Natural killer cell (primary cell): Measurements from ENCODE around the gene SLBP. TPM values are rescaled to one million over a fixed set of nuclear protein-coding genes. Genes with fewer than 3 reads are reported as not detected.

ENCODE experiments used
- ATAC-seq, 3 donors: fragments of 150-1000 bp in 2 of 3; fragments of 200-7000 bp in 1 of 3; cut with Tn5 transposase; 1 replicate in 1 of 3; 2 replicates in 2 of 3; pipeline ENCODE4 v1.10.0; 2021; ENCODE audit warnings: mild to moderate bottlenecking in 2 of 3, moderate library complexity in 2 of 3
- DNase-seq, 2 donors: peaks; one replicate each; pipeline versions ENCODE4 v3.0.0 to v3.0.0-alpha.2; 2013 to 2021; ENCODE audit warnings: mixed read lengths in 1 of 2
- H3K27ac ChIP-seq: one replicate; pipeline ENCODE4 v1.5.1; 2013; ENCODE audit warnings: mild to moderate bottlenecking, low read length
- H3K27me3 ChIP-seq: one replicate; pipeline ENCODE4 v1.6.1; 2013; ENCODE audit warnings: low read length; ENCODE audit not compliant: control insufficient read depth, insufficient read depth
- H3K36me3 ChIP-seq: one replicate; pipeline ENCODE4 v1.6.1; 2013; ENCODE audit warnings: low read length; ENCODE audit not compliant: control insufficient read depth, insufficient read depth
- H3K4me1 ChIP-seq: one replicate; pipeline ENCODE4 v1.6.1; 2013; ENCODE audit warnings: low read length; ENCODE audit not compliant: control insufficient read depth, insufficient read depth
- H3K4me3 ChIP-seq: one replicate; pipeline ENCODE4 v1.5.1; 2013; ENCODE audit warnings: low read length
- H3K9me3 ChIP-seq: one replicate; pipeline ENCODE4 v1.6.1; 2013; ENCODE audit warnings: low read length; ENCODE audit not compliant: control insufficient read depth, insufficient read depth
- H3K27ac Mint-ChIP-seq, 2 donors: one replicate each; pipeline ENCODE4 v1.8.0; 2022; ENCODE audit warnings: mild to moderate bottlenecking in 2 of 2, mixed read lengths in 2 of 2, moderate library complexity in 1 of 2
- H3K27me3 Mint-ChIP-seq, 2 donors: one replicate each; pipeline ENCODE4 v1.8.0; 2022; ENCODE audit warnings: low read depth in 2 of 2, mixed read lengths in 2 of 2
- H3K36me3 Mint-ChIP-seq: one replicate; pipeline ENCODE4 v1.8.0; 2022; ENCODE audit warnings: mixed read lengths
- H3K4me1 Mint-ChIP-seq, 2 donors: one replicate each; pipeline ENCODE4 v1.8.0; 2022; ENCODE audit warnings: mixed read lengths in 2 of 2
- H3K4me3 Mint-ChIP-seq: one replicate; pipeline ENCODE4 v1.8.0; 2022; ENCODE audit warnings: mild to moderate bottlenecking, moderate library complexity, mixed read lengths
- H3K9me3 Mint-ChIP-seq, 2 donors: one replicate each; pipeline ENCODE4 v1.8.0; 2022; ENCODE audit warnings: mixed read lengths in 2 of 2
- CTCF ChIP-seq: fragments of 200-600 bp; IDR thresholded peaks from one replicate; pipeline ENCODE4 v1.8.0; 2022; ENCODE audit warnings: antibody characterized with exemption
- WGBS: methylation state at CpG from one replicate; pipeline ENCODE4 v1.1.7; 2013; ENCODE audit warnings: missing lambda C conversion rate; ENCODE audit not compliant: insufficient coverage; 5-methylcytosine and 5-hydroxymethylcytosine counted together
- intact Hi-C: fragments of 100-400 bp; cut with micrococcal nuclease; formaldehyde crosslinking; loops from one replicate; pipeline ENCODE4 v1.14.2; 2022
- total RNA-seq, 4 donors: library from RNA; stranded (reverse); fragments of 120-200 nt in 1 of 4; gene quantifications; one replicate each; pipeline versions ENCODE4 v1.2.3 to v1.2.4, GENCODE V29; 2013 to 2022

SLBP gene
- total RNA-seq, 3 donors from 2014 or later (not counting 1 experiment from before 2014, with no cell fraction given): 29.5 to 38.8 (median 38.6) TPM

- TF ChIP-seq CTCF: no peak
- Mint-ChIP-seq H3K27me3 (no peaks in the 10 kb centered on the region), H3K36me3 (no peaks in the 10 kb centered on the region), H3K9me3 (no peaks in the 10 kb centered on the region), H3K4me3 (no peak overlapping the region), H3K27ac (no peak overlapping the region), H3K4me1 (no peaks in the 10 kb centered on the region)
- 96% methylated on average over 6 of the region's 6 CpGs for whole genome bisulfite sequencing
- Histone ChIP-seq H3K36me3 (peaks cover 14% of the 10 kb centered on the region), H3K9me3 (no peaks in the 10 kb centered on the region), H3K4me3 (no peak overlapping the region), H3K4me1 (peaks cover 10% of the 10 kb centered on the region), H3K27ac (no peak overlapping the region), H3K27me3 (no peaks in the 10 kb centered on the region)
- ATAC-seq: no peak
- DNase-seq: no peak
- intact Hi-C loops: loop anchor here (10.0 kb wide), 1 partner anchor 71 kb away; no protein-coding TSS in a partner anchor
These were observed 31.9 kb upstream of the SLBP start for GRCh38 chr4:1743975-1744374.

GRCh38 chr4:1743551-1743950 lies 31.4 kb upstream of the SLBP start:
- H3K27me3 ChIP-seq: no peaks in the 10 kb centered on the region
- H3K27ac ChIP-seq: no peak overlapping the region
- H3K36me3 ChIP-seq: peaks cover 15% of the 10 kb centered on the region
- 83% methylated on average over 12 of the region's 12 CpGs for WGBS
- DNase-seq: no peak
- Mint-ChIP-seq H3K36me3 (peaks cover 4% of the 10 kb centered on the region), H3K4me1 (no peaks in the 10 kb centered on the region), H3K27ac (no peak overlapping the region), H3K9me3 (peaks cover 3% of the 10 kb centered on the region in 2 donors), H3K27me3 (no peaks in the 10 kb centered on the region), H3K4me3 (no peak overlapping the region)
- peaks cover 7% of the 10 kb centered on the region for H3K4me1 ChIP-seq
- H3K9me3 ChIP-seq: peaks cover 3% of the 10 kb centered on the region
- no peak for TF ChIP-seq CTCF
- ATAC-seq: no peak
- intact Hi-C loops: loop anchor here (10.0 kb wide), 1 partner anchor 71 kb away; no protein-coding TSS in a partner anchor
- no peak overlapping the region for H3K4me3 ChIP-seq

GRCh38 chr4:1741208-1741607 lies 29.1 kb upstream of the SLBP start:
- H3K4me3 Mint-ChIP-seq: no peak overlapping the region
- 95% methylated on average over 17 of the region's 17 CpGs for WGBS
- Histone ChIP-seq H3K9me3 (peaks cover 12% of the 10 kb centered on the region), H3K36me3 (peaks cover 35% of the 10 kb centered on the region), H3K4me3 (no peak overlapping the region), H3K27ac (no peak overlapping the region), H3K4me1 (no peaks in the 10 kb centered on the region), H3K27me3 (no peaks in the 10 kb centered on the region)
- H3K27me3 Mint-ChIP-seq: no peaks in the 10 kb centered on the region
- peaks cover 4 to 5% of the 10 kb centered on the region in 2 donors for H3K9me3 Mint-ChIP-seq
- no peak for TF ChIP-seq CTCF
- ATAC-seq: no peak
- H3K27ac Mint-ChIP-seq: no peak overlapping the region
- DNase-seq: no peak
- H3K36me3 Mint-ChIP-seq: peaks cover 7% of the 10 kb centered on the region
- no peaks in the 10 kb centered on the region for H3K4me1 Mint-ChIP-seq
- intact Hi-C loops: loop anchor here (10.0 kb wide), 1 partner anchor 74 kb away; no protein-coding TSS in a partner anchor

GRCh38 chr4:1740021-1740545 lies 28.0 kb upstream of the SLBP start:
- H3K9me3 Mint-ChIP-seq: peaks cover 4 to 5% of the 10 kb centered on the region in 2 donors
- DNase-seq: no peak
- H3K4me3 Mint-ChIP-seq: no peak overlapping the region
- peaks cover 7% of the 10 kb centered on the region for H3K36me3 Mint-ChIP-seq
- ATAC-seq: no peak
- no peaks in the 10 kb centered on the region for H3K27me3 Mint-ChIP-seq
- Histone ChIP-seq H3K27me3 (no peaks in the 10 kb centered on the region), H3K4me3 (no peak overlapping the region), H3K9me3 (peaks cover 12% of the 10 kb centered on the region), H3K27ac (no peak overlapping the region), H3K36me3 (peaks cover 42% of the 10 kb centered on the region), H3K4me1 (no peaks in the 10 kb centered on the region)
- WGBS: 96% methylated on average over 21 of the region's 22 CpGs
- no peak for TF ChIP-seq CTCF
- no peaks in the 10 kb centered on the region for H3K4me1 Mint-ChIP-seq
- intact Hi-C loops: loop anchor here (10.0 kb wide), 1 partner anchor 75 kb away; no protein-coding TSS in a partner anchor
- no peak overlapping the region for H3K27ac Mint-ChIP-seq
